Medulla oblongata (tissue), 1 donor: Measurements from ENCODE around the gene IL16.
"Not testable (repeated sequence)": the region's sequence is repeated elsewhere in the genome, so short reads cannot be mapped to it uniquely, and the experiment has no call there.

ENCODE experiments used
- DNase-seq: peaks from one replicate; pipeline ENCODE4 v3.0.0-alpha.2; 2015; ENCODE audit errors: extremely low spot score

Gene IL16

DNA sequence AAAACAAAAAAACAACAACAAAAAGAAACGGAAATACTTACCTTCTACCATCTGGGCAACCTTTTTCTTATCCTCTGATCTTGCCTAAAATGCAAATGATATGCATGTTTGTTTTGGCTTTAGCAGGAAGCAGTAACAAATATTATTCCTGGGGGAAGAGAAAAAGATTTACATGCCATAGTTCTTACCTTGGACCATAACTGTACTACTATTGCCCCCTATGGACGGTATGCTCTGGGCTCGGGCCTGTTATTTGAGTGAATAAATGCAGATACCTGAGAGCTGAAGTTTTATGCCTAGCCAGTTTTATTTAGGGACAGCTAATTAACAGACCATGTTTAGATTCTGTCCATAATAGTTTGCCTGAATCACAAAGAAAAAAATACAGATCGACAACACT lies 139.9 kb downstream of the IL16 start:
- DNase-seq = peak; percentile 33

- no peak for DNase-seq
Observed at GRCh38 chr15:81337241-81337640, 140.6 kb downstream of the IL16 start.

- no peak for DNase-seq
Observed at GRCh38 chr15:81337713-81338157, 141.1 kb downstream of the IL16 start.

- no peak for DNase-seq
Observed at GRCh38 chr15:81338170-81339007, 141.7 kb downstream of the IL16 start.

DNA sequence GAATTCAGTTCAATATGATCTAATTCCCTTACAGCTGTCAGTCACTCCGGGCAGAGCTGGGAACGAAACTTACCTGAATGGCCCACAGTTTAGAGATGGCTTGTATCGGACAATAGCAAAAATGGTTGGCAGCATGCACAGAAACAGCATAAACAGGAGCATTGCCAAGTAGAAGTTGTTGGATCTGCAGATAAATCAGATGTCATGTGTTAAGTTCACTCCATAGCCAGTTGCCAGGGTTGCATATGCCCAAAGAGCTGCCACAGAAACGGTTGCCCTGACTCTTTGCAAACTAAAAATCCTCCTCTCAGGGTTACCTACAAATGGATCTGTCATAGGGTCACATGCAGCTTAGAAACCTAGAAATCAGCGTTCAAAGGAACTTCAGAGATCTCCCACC lies 142.6 kb downstream of the IL16 start:
- no peak for DNase-seq

GRCh38 chr15:81339851-81340250 lies 143.2 kb downstream of the IL16 start:
- no peak for DNase-seq

DNA sequence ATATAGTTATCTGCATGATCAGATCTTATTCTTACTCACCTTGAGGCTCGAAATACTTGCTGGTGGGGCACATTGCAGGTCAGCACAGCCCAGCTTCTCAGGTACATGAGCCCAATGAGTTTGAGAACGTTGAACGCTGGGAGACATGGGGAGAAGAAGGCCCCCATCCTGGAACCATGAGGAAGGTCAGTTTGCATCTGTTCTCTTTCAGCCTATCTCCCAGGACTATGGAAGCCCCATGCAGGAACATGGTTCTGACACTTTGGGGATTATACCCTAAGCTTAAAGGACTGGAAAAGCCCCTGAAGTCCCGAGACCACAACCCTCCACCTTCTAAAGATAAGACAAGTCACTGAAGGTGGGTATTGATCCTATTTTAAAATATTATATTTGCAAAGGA lies 144.7 kb downstream of the IL16 start:
- no peak for DNase-seq

- no peak for DNase-seq
Observed at GRCh38 chr15:81343371-81343770, 146.7 kb downstream of the IL16 start.

DNA sequence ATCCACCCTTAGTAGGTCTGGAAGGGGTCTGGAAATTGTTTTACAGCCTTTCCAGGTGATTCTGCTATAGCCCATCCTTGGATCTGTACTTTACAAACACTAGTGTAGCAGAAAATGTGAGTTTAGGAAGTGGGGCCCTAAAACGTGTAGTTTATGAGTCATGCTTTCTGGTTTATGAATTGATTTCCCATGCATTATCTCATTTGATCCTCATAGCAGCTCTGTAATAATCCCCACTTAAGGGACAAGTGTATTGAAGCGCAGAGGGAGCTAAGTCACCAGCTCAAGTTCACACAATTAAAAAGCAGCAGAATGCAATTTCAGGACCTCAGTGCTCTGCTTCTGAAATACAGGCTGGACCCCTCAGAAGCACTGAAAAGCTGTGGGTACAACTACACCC lies 149.9 kb downstream of the IL16 start:
- DNase-seq = no peak

DNA sequence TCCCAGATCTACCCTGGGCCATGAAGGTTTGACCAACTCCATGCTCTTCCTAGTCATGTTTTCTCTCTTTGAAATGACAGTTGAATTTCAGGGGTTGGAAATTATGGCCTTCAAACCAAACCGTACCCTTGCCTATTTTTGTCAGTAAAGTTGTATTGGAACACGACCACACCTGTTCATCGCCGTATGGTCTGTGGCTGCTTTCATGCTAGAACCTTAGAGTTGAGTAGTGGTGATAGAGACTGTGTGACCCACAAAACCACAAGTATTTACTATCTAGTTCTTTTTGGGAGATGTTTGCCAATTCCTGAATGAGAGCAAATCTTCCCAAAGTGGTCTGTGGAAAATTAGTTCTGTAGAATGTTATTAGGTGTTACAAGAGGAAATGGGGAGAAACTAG lies 151.2 kb downstream of the IL16 start:
- no peak for DNase-seq

DNA sequence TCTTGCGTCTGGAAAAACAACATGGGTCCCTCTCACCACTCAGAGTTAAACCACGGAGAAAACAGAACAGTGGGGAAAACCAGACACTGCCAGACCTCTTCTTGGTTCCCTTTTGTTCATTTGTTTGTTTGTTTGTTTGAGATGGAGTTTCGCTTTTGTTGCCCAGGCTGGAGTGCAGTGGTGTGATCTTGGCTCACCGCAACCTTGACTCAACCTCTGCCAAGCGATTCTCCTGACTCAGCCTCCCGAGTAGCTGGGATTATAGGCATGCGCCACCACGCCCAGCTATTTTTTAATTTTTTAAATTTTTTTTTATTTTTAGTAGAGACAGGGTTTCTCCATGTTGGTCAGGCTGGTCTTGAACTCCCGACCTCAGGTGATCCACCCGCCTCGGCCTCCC lies 152.0 kb downstream of the IL16 start:
- DNase-seq = not testable (repeated sequence)

GRCh38 chr15:81349271-81349670 lies 152.6 kb downstream of the IL16 start:
- DNase-seq = no peak

DNA sequence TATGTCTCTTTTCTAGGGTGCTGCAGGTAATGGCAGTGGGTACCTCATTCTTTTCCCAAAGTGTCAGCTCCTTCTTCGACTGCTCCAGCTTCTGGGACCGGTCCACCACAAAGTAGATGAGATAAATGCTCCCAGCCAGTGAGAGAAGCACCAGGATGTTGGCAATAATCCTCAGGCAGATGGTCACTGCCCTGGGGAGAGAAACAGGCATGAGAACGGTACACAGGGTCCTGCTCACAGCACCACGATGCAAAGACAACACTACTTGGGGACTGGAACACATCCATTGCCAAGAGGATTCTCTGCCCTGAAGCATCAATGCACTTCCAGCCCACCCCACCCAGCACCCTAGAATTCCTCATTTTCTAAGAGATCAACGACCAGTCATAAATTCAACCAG lies 155.0 kb downstream of the IL16 start:
- no peak for DNase-seq

GRCh38 chr15:81356252-81356651 lies 159.6 kb downstream of the IL16 start:
- DNase-seq = no peak

GRCh38 chr15:81357180-81357686 lies 160.6 kb downstream of the IL16 start:
- DNase-seq = no peak

DNA sequence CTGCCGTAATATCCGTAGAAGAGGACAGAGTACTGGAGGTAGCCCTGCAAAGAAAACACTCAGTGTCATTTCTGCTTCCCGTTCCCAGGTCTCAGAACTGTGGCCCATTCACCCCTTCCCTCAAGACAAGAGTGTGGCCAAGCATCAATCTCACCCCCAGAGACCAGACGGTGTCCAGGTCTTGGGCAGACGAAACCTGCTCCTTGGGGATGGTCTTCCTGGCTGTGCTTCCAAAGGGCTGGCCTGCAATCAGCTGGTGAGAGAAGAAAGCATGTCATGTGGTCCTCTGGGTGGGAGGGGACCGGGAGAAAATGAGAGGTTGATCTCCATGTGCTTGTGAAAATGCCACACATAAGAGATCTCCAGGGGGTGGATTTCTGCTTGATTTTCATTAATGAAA lies 161.6 kb downstream of the IL16 start:
- no peak for DNase-seq

DNA sequence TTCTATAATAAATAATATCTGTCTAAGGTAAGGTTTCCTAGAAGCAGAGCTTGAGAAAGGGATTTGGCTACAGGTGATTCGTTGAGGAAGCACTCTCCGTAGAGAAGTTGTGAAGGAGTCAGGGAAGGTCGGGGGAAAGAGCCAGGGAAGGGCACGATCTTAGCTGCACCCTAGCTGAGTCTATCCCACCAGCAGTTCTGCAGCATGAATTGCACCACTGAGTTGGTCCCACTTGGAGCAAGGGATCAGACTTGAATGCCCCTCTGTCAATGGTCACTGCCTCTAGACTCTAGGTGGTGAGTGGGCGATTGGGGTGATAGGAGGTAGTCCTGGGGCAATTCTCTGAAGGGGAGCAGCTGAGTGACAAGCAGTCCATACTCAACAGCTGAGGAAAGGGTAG lies 163.8 kb downstream of the IL16 start:
- no peak for DNase-seq

GRCh38 chr15:81361891-81362290 lies 165.2 kb downstream of the IL16 start:
- no peak for DNase-seq

- no peak for DNase-seq
Observed at GRCh38 chr15:81362790-81363189, 166.1 kb downstream of the IL16 start.

GRCh38 chr15:81363276-81363675 lies 166.6 kb downstream of the IL16 start:
- DNase-seq = no peak
